Heart left ventricle (tissue), 13 donors: ENCODE data around the gene YWHAH.

Experiments used
- CTCF ChIP-seq, 12 donors: fragments of 200-600 bp; sonication (generic) in 4 of 12; IDR thresholded peaks; one replicate each; pipeline versions ENCODE4 v1.5.0 to v1.8.0; 2018 to 2022; ENCODE audit warnings: antibody characterized with exemption in 12 of 12, mild to moderate bottlenecking in 5 of 12
- POLR2A ChIP-seq, 2 donors: fragments of 450-650 bp; IDR thresholded peaks; one replicate each; pipeline ENCODE4 v1.6.1; 2017; ENCODE audit warnings: antibody characterized with exemption in 2 of 2, mild to moderate bottlenecking in 2 of 2, moderate library complexity in 2 of 2
- donor health status: ischemic (EF 13 %, LVEDD 7.1; RV severe dilation, severe dysfunction).
- donor health status: DM: no; HTN: yes; CAD: no.
- donor health status: DM: no; HTN: no; CAD: no.
- donor health status: ischemic (EF 25% LVEDD 6.9; RV normal size, moderate dysfunction).
- donor health status: ischemic (EF 25% LVEDD 5.7; RV mildly dilated, moderate dysfunction).
- donor health status: ischemic (EF 35%, LVEDD 5.7; RV mildly dilated, moderate dysfunction).
- donor health status: nonischemic (EF 11% LVEDD 7.7; RV severe dilation, severe dysfunction).
- donor health status: DM: yes; HTN: yes; CAD: no.
- donor health status: PGD.
- donor health status: ischemic (EF 29% LVEDD 5.4; RV normal size, mild dysfunction).
- donor health status: nonischemic (EF 23%, LVEDD 6.1; RV moderate dilation, normal function).

- TF ChIP-seq CTCF (IDR thresholded peaks at IDR 0.05): no peak
- no peak for TF ChIP-seq POLR2A (IDR thresholded peaks at IDR 0.05)
Observed at GRCh38 chr22:31991102-31991839, 46.9 kb downstream of the YWHAH start.
